Transverse colon (tissue), 4 donors: ENCODE measurements around the gene KIAA1217. TPM values are rescaled to one million over a fixed set of nuclear protein-coding genes. Genes with fewer than 3 reads are reported as not detected.

ENCODE experiments used
- DNase-seq: peaks from one replicate; pipeline ENCODE4 v3.0.0-alpha.2; 2019
- H3K27ac ChIP-seq, 4 donors: fragments of 200-600 bp; sonication (generic); 2 replicates each; pipeline ENCODE4 v1.5.1; 2016 to 2018; ENCODE audit warnings: inconsistent platforms in 4 of 4
- H3K27me3 ChIP-seq: fragments of 200-600 bp; sonication (generic); 2 replicates; pipeline ENCODE4 v1.5.1; 2017; ENCODE audit warnings: inconsistent platforms
- H3K36me3 ChIP-seq, 4 donors: fragments of 200-600 bp; sonication (generic); 2 replicates each; pipeline ENCODE4 v1.5.1; 2017 to 2019; ENCODE audit warnings: inconsistent platforms in 4 of 4
- H3K4me1 ChIP-seq, 4 donors: fragments of 200-600 bp; sonication (generic); 2 replicates each; pipeline ENCODE4 v1.5.1; 2017 to 2020; ENCODE audit warnings: inconsistent platforms in 4 of 4
- H3K4me3 ChIP-seq, 4 donors: fragments of 200-600 bp; sonication (generic); 1 replicate in 1 of 4; 2 replicates in 3 of 4; pipeline versions ENCODE4 v1.5.1 to v1.6.1; 2017 to 2019; ENCODE audit warnings: inconsistent platforms in 4 of 4
- H3K9me3 ChIP-seq, 2 donors: fragments of 200-600 bp; sonication (generic); 2 replicates each; pipeline ENCODE4 v1.5.1; 2017 to 2019; ENCODE audit warnings: inconsistent platforms in 2 of 2
- EP300 ChIP-seq: sonication (generic); formaldehyde crosslinking; IDR thresholded peaks from one replicate; pipeline ENCODE4 v1.6.1; 2017; ENCODE audit warnings: antibody characterized with exemption, low read depth
- POLR2A ChIP-seq: fragments of 450-650 bp; IDR thresholded peaks from one replicate; pipeline ENCODE4 v1.6.1; 2016; ENCODE audit warnings: antibody characterized with exemption, mild to moderate bottlenecking, moderate library complexity
- POLR2AphosphoS5 ChIP-seq, 3 donors: sonication (generic); formaldehyde crosslinking; IDR thresholded peaks; one replicate each; pipeline ENCODE4 v1.6.1; 2016; ENCODE audit warnings: antibody characterized with exemption in 3 of 3
- WGBS, 2 donors: methylation state at CpG; one replicate each; pipeline ENCODE4 v1.1.5; 2018; ENCODE audit warnings: low coverage in 1 of 2; 5-methylcytosine and 5-hydroxymethylcytosine counted together
- in situ Hi-C, 4 donors: fragments of 200-750 bp; cut with MboI; loops; one replicate each; pipeline versions ENCODE4 v1.15.0 to v1.15.1; 2017; ENCODE audit warnings: low sequenced_read_pairs in 3 of 4, low pct_ligation_motif_present in 1 of 4, low pct_unique_long_range_greater_than_20kb in 1 of 4
- intact Hi-C: fragments of 100-400 bp; cut with DNase I; formaldehyde crosslinking; loops from one replicate; pipeline ENCODE4 v1.15.1; 2023; ENCODE audit warnings: low total_unique reads
- total RNA-seq, 4 donors: library from RNA; depleted of rRNA; stranded (reverse); fragments of >200 nt; gene quantifications; one replicate each; pipeline ENCODE4 v1.1.0, GENCODE V29; 2016
- TF ChIP-seq, protein P1 (sequence below), 5 experiments: fragments of 200-600 bp in 3 of 5; fragments of 450-650 bp in 2 of 5; sonication (generic) in 3 of 5; IDR thresholded peaks; 1 replicate in 2 of 5; 2 replicates in 3 of 5; pipeline ENCODE4 v1.5.1; 2016 to 2017; ENCODE audit warnings: antibody characterized with exemption in 5 of 5, inconsistent platforms in 3 of 5, mild to moderate bottlenecking in 2 of 5, moderate library complexity in 1 of 5

Gene KIAA1217
- total RNA-seq, 4 donors from 2014 or later: 56.5 to 175 (median 72.0) TPM

DNA sequence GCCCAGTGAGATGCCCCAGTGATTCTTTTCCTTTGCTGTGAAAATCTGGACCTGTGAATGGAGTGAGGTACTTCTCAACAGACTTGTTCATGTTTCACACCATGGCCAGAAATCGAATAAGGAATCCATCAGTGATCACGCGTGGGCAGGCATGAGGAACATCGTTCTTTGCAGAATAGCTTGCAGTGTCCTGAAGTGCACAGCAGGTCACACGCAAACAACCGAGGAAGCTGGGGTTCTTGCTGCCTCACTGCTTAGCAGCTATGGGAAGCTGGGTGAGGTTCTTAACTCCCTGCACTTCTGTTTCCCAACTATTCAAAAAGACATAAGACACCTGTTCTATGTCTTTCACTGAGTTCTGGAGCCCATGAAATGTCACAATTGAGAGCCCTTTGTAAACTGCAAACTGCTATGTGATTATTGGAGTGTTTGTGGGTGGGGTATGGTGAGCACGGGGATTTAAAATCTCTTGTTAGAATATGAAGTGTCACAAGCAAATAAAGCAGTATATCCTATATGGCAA is 253.4 kb downstream of the KIAA1217 start:
- DNase-seq: no peak
- intact Hi-C loops: no loop called here
- Histone ChIP-seq H3K4me1 (peaks cover 4 to 46% (median 21%) of the 10 kb centered on the region in 4 donors), H3K27ac (peak overlapping the region in 2 of 4 donors; percentile 82 to 87), H3K4me3 (no peak overlapping the region), H3K36me3 (no peaks in the 10 kb centered on the region), H3K9me3 (no peaks in the 10 kb centered on the region), H3K27me3 (no peaks in the 10 kb centered on the region)
- in situ Hi-C loops: no loop called here
- TF ChIP-seq POLR2AphosphoS5 (IDR thresholded peaks at IDR 0.05) (no peak), POLR2A (no peak), EP300 (no peak)
- TF ChIP-seq, protein P1, sequence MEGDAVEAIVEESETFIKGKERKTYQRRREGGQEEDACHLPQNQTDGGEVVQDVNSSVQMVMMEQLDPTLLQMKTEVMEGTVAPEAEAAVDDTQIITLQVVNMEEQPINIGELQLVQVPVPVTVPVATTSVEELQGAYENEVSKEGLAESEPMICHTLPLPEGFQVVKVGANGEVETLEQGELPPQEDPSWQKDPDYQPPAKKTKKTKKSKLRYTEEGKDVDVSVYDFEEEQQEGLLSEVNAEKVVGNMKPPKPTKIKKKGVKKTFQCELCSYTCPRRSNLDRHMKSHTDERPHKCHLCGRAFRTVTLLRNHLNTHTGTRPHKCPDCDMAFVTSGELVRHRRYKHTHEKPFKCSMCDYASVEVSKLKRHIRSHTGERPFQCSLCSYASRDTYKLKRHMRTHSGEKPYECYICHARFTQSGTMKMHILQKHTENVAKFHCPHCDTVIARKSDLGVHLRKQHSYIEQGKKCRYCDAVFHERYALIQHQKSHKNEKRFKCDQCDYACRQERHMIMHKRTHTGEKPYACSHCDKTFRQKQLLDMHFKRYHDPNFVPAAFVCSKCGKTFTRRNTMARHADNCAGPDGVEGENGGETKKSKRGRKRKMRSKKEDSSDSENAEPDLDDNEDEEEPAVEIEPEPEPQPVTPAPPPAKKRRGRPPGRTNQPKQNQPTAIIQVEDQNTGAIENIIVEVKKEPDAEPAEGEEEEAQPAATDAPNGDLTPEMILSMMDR (IDR thresholded peaks at IDR 0.05): no peak
- 69 to 82% methylated on average over 5 to 7 of the region's 7 CpGs for WGBS, 2 donors

DNA sequence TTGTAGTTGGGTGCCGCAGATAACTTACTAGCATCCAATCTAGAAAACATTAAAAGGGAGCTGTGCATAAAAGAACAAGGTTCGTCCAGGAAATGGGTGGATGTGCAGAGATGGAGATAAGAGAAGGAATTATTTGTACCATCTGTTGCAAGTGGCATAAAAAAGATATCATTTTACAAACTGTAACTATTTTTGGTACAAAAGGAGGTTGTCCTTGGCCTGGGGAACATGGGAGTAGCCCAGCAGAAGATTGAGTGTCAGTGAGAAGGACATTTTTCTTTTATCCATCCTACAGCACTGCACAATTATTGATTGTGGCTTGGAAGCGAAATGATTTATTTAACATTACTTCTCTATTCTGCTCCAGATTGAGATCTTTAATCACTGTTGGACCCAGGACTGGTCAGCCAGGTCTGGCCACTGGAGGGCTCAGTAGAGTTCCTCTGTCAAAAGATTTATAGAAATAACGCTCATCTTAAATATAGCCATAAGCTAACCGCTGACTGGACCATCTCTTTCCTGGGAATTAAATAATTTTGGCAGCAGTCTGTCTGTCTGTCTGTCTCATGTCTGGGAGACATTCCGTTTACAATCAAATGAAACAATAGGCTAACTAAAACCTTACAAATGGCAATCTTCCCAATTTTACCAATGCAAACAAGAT is 254.1 kb downstream of the KIAA1217 start:
- Histone ChIP-seq H3K4me1 (peaks cover 4 to 46% (median 21%) of the 10 kb centered on the region in 4 donors), H3K36me3 (no peaks in the 10 kb centered on the region), H3K27ac (peak overlapping the region; percentile 82 to 90 (median 87)), H3K27me3 (no peaks in the 10 kb centered on the region), H3K4me3 (no peak overlapping the region), H3K9me3 (no peaks in the 10 kb centered on the region)
- in situ Hi-C loops: no loop called here
- TF ChIP-seq POLR2A: no peak
- TF ChIP-seq, protein P1 (IDR thresholded peaks at IDR 0.05): peak in 1 of 5 experiments; percentile 11
- DNase-seq: no peak
- intact Hi-C loops: no loop called here
- 73 to 79% methylated on average over 4 to 6 of the region's 6 CpGs for WGBS, 2 donors

DNA sequence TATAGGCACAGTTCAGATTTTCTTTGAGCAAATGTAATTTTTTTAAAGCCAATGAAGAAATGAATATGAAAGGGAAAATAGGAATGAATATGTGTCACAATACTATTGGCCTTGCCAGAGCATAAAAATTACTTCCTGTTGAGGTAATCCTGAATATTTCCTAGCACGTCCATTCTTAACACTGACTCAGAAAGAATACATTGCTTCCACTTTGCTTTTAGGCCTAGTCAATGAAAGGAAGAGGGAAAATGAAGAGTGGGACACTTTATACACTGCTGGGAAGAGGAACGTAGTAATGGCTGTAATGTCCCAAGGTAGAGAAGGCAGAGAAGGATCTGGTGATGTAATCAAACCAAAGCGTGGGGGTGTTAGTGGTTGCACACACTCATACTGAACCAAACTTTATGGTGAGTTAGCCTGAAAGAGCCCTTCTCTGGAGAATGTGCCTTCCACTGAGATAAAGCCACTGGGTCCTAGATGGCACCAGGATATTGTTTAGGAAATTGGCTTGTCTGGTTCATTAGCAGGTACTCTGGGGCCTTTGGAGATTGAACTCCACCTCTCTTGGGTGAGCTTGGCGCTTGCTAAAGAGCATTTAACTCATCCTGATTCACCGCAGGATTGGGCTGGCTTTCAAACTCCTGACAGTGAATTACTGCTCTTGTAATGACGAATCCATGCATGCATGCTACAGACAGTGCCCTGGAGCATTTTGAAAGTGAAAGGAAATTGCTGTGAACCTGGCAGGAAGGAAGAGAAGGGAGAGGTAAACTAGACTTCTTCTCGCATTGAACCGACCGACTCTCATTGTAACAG is 254.9 kb downstream of the KIAA1217 start:
- intact Hi-C loops: no loop called here
- peak overlapping the region in 1 of 4 donors; percentile 3 for H3K4me3 ChIP-seq
- DNase-seq: peak; percentile 48

DNA sequence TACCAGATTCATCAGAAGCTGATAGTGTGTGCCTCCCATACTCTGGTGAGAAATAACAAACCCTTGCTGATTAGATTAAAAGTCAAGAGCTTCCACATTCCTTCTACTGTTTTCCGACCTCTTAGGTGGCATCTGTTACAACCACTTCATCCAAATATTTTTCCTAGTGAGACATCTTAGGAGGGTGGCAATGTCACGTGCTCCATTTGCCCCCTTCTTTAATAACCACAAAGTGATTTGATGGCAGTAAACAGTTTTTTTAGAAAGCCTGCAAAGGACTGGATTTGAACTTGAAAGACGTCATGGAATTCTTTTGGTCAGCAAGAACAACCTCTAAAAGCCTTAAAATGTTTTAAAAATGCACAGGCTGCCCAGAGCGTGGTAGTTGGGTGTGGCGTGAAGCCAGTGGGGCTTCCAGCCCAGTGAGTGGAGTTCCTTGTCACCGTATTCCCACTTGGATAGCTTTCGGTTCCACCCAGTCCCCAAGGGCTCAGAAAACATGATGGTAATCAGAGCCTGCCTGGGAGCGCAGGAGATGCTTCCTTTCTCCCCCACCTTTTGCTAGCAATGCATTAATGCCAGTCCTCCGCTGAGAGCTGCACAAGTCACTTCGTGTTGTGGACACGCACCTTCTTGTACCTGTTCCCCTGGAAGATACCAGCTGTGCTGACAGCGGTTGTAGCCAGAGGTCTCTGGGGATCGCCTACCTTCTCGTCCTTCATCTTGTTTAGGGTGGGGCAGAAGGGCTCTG is 256.4 kb downstream of the KIAA1217 start:
- peak overlapping the region; percentile 82 to 90 (median 87) for H3K27ac ChIP-seq
- TF ChIP-seq, protein P1 (IDR thresholded peaks at IDR 0.05): no peak
- TF ChIP-seq POLR2AphosphoS5 (IDR thresholded peaks at IDR 0.05) (peak in 1 of 3 donors; percentile 27), EP300 (no peak), POLR2A (no peak)
- no peaks in the 10 kb centered on the region for H3K9me3 ChIP-seq
- intact Hi-C loops (no loop called here), in situ Hi-C loops (no loop called here)
- peak overlapping the region in 3 of 4 donors; percentile 4 to 45 (median 10) for H3K4me3 ChIP-seq
- DNase-seq: peak; percentile 39
- H3K4me1 ChIP-seq: peaks cover 4 to 59% (median 27%) of the 10 kb centered on the region in 4 donors
- H3K36me3 ChIP-seq: no peaks in the 10 kb centered on the region
- WGBS, 2 donors: 49 to 57% methylated on average over 2 to 14 of the region's 14 CpGs
- H3K27me3 ChIP-seq: no peaks in the 10 kb centered on the region

More for the DNA sequence above, 254.9 kb downstream of the KIAA1217 start:
- TF ChIP-seq EP300: no peak
- TF ChIP-seq POLR2AphosphoS5 (IDR thresholded peaks at IDR 0.05): peak in 2 of 3 donors; percentile 48 to 52
- peak; percentile 41 for TF ChIP-seq POLR2A
- in situ Hi-C loops: no loop called here
- peak overlapping the region; percentile 82 to 90 (median 87) for H3K27ac ChIP-seq
- no peaks in the 10 kb centered on the region for H3K9me3 ChIP-seq
- H3K27me3 ChIP-seq: no peaks in the 10 kb centered on the region
- 33 to 61% methylated on average over 7 to 9 of the region's 9 CpGs for WGBS, 2 donors
- H3K36me3 ChIP-seq: no peaks in the 10 kb centered on the region
- peaks cover 4 to 49% (median 24%) of the 10 kb centered on the region in 4 donors for H3K4me1 ChIP-seq
